ENCODE results near the gene MAMSTR.

DNA sequence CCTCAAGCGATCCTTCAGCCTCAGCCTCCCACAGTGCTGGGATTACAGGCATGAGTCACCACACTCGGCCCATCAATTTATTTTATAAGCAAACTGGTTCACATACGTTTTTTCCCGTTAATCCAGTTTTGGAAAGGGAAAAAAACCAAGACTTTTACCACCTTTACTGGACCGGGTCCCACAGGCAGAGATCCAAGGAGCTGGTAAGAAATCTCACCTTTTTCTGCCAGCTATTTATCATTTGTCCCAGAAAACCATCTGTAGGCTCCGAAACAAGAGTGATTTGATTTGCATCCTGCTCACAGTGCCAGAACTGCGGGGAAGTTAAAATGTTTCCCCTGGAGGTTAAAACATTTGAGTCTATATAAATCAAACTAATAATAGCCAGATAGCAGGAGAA is 30.1 kb downstream of the MAMSTR start:
- TF ChIP-seq SLC30A9 (CRISPR knock-in tag; IDR thresholded peaks at IDR 0.05) (no peak), SIX5 (IDR thresholded peaks at IDR 0.05; ENCODE audit: borderline replicate concordance in 1 of 2, insufficient read depth in 1 of 2, low read depth in 1 of 2, low read length in 2 of 2) (no peak), MED1 (CRISPR knock-in tag; IDR thresholded peaks at IDR 0.05; ENCODE audit: borderline replicate concordance) (no peak), BHLHE40 (IDR thresholded peaks at IDR 0.05; ENCODE audit: low read length) (no peak), POLR2A (conservative IDR thresholded peaks at IDR 0.05) (no peak), FOS (IDR thresholded peaks at IDR 0.05; ENCODE audit: extremely low read depth, insufficient read length) (no peak), EGR1 (conservative IDR thresholded peaks at IDR 0.05) (no peak)
- TF ChIP-seq, protein P1, sequence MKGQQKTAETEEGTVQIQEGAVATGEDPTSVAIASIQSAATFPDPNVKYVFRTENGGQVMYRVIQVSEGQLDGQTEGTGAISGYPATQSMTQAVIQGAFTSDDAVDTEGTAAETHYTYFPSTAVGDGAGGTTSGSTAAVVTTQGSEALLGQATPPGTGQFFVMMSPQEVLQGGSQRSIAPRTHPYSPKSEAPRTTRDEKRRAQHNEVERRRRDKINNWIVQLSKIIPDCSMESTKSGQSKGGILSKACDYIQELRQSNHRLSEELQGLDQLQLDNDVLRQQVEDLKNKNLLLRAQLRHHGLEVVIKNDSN (CRISPR knock-in tag; IDR thresholded peaks at IDR 0.05), result no peak
- TF ChIP-seq, protein P2, sequence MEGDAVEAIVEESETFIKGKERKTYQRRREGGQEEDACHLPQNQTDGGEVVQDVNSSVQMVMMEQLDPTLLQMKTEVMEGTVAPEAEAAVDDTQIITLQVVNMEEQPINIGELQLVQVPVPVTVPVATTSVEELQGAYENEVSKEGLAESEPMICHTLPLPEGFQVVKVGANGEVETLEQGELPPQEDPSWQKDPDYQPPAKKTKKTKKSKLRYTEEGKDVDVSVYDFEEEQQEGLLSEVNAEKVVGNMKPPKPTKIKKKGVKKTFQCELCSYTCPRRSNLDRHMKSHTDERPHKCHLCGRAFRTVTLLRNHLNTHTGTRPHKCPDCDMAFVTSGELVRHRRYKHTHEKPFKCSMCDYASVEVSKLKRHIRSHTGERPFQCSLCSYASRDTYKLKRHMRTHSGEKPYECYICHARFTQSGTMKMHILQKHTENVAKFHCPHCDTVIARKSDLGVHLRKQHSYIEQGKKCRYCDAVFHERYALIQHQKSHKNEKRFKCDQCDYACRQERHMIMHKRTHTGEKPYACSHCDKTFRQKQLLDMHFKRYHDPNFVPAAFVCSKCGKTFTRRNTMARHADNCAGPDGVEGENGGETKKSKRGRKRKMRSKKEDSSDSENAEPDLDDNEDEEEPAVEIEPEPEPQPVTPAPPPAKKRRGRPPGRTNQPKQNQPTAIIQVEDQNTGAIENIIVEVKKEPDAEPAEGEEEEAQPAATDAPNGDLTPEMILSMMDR (IDR thresholded peaks at IDR 0.05 in 2 of 3, conservative IDR thresholded peaks at IDR 0.05 in 1 of 3; ENCODE audit: insufficient read depth in 2 of 3, low read depth in 1 of 3, low read length in 3 of 3), result no peak

Measured in K562 (cell line).